H1 (cell line): ENCODE measurements around the gene RETREG3. TPM values are rescaled to one million over a fixed set of nuclear protein-coding genes. Genes with fewer than 3 reads are reported as not detected.

Experiments
- CTCF ChIA-PET: fragments of 300-600 bp; sonication (Branson Sonifier 250); formaldehyde crosslinking; loops from one replicate; lab custom pipeline; 2021; ENCODE audit not compliant: partially characterized antibody; lab: Charles Lee
- POLR2A ChIA-PET: fragments of 300-600 bp; sonication (Branson Sonifier 250); formaldehyde crosslinking; loops from one replicate; lab custom pipeline; 2021; ENCODE audit warnings: inconsistent platforms; ENCODE audit not compliant: partially characterized antibody; lab: Charles Lee
- DNase-seq, 2 experiments: peaks; one replicate each; pipeline versions ENCODE4 v3.0.0 to v3.0.0-alpha.2; 2010 to 2022; ENCODE audit warnings: low spot score in 2 of 2, low read depth in 1 of 2, mixed read lengths in 1 of 2
- FAIRE-seq: peaks from 2 replicates; lab custom pipeline; 2011; peaks lifted over from hg19 to GRCh38; lab: Jason Lieb, UNC
- H2AFZ ChIP-seq: 2 replicates; pipeline ENCODE4 v1.8.1; 2012; ENCODE audit warnings: low read length, inconsistent platforms
- H2AK5ac ChIP-seq: 2 replicates; pipeline ENCODE4 v1.6.1; 2013; ENCODE audit warnings: low read depth, low read length
- H2BK120ac ChIP-seq: replicated peaks from 2 replicates; pipeline ENCODE3; 2013; ENCODE audit warnings: low read depth, low read length, inconsistent platforms
- H2BK12ac ChIP-seq: 2 replicates; pipeline ENCODE4 v1.6.1; 2013; ENCODE audit warnings: low read depth, low read length
- H2BK15ac ChIP-seq: 2 replicates; pipeline ENCODE4 v1.6.1; 2013; ENCODE audit warnings: low read length
- H2BK20ac ChIP-seq: 2 replicates; pipeline ENCODE4 v1.6.1; 2013; ENCODE audit warnings: low read length
- H2BK5ac ChIP-seq: 2 replicates; pipeline ENCODE4 v1.6.1; 2013; ENCODE audit warnings: low read depth, low read length
- H3K14ac ChIP-seq: 2 replicates; pipeline ENCODE4 v1.6.1; 2013; ENCODE audit warnings: inconsistent platforms; ENCODE audit not compliant: insufficient read length
- H3K18ac ChIP-seq: 2 replicates; pipeline ENCODE4 v1.6.1; 2013; ENCODE audit warnings: low read length; ENCODE audit errors: extremely low read depth
- H3K23ac ChIP-seq: 2 replicates; pipeline ENCODE4 v1.6.1; 2013; ENCODE audit warnings: inconsistent platforms; ENCODE audit not compliant: insufficient read length
- H3K23me2 ChIP-seq: 2 replicates; pipeline ENCODE4 v1.6.1; 2013; ENCODE audit warnings: low read depth, low read length
- H3K27ac ChIP-seq: 2 replicates; pipeline ENCODE4 v1.6.1; 2011; ENCODE audit warnings: low read depth, low read length, inconsistent platforms
- H3K27me3 ChIP-seq, 4 experiments: replicated peaks in 1 of 4; 1 replicate in 1 of 4; 2 replicates in 3 of 4; pipeline versions ENCODE4 v1.6.1 to v1.8.1; 2011 to 2013; ENCODE audit warnings: low read length in 3 of 4, mild to moderate bottlenecking in 3 of 4, inconsistent platforms in 2 of 4, mixed read lengths in 2 of 4, moderate library complexity in 1 of 4; ENCODE audit not compliant: control insufficient read depth in 3 of 4, insufficient read depth in 3 of 4; ENCODE audit errors: extremely low read depth in 1 of 4
- H3K36me3 ChIP-seq, 4 experiments: 2 replicates each; pipeline versions ENCODE4 v1.6.1 to v1.8.1; 2011 to 2013; ENCODE audit warnings: mild to moderate bottlenecking in 4 of 4, low read length in 3 of 4, moderate library complexity in 2 of 4, control low read depth in 1 of 4, inconsistent platforms in 1 of 4; ENCODE audit not compliant: insufficient read depth in 4 of 4, control insufficient read depth in 2 of 4
- H3K4ac ChIP-seq: replicated peaks from 2 replicates; pipeline ENCODE3; 2013; ENCODE audit warnings: low read length, low read depth, mixed read lengths, inconsistent platforms; ENCODE audit not compliant: insufficient read length
- H3K4me1 ChIP-seq, 4 experiments: replicated peaks in 1 of 4; 1 replicate in 1 of 4; 2 replicates in 3 of 4; pipeline versions ENCODE4 v1.6.1 to v1.8.1; 2011 to 2013; ENCODE audit warnings: low read length in 3 of 4, inconsistent platforms in 2 of 4, mixed read lengths in 1 of 4; ENCODE audit not compliant: insufficient read depth in 4 of 4, control insufficient read depth in 3 of 4
- H3K4me2 ChIP-seq, 2 experiments: 2 replicates each; pipeline versions ENCODE4 v1.6.1 to v1.8.1; 2011 to 2013; ENCODE audit warnings: low read depth in 2 of 2, low read length in 2 of 2, control low read depth in 1 of 2, inconsistent platforms in 1 of 2, mild to moderate bottlenecking in 1 of 2; ENCODE audit not compliant: insufficient read depth in 1 of 2
- H3K4me3 ChIP-seq, 4 experiments: fragments of 200-600, 300-600 bp in 1 of 4; sonication (generic), shearing (Covaris generic), sonication (Bioruptor Twin) in 1 of 4; 2 replicates each; pipeline versions ENCODE4 v1.5.1 to v1.8.1; 2011 to 2016; ENCODE audit warnings: low read length in 4 of 4, low read depth in 3 of 4, control low read depth in 2 of 4, inconsistent platforms in 2 of 4, mild to moderate bottlenecking in 2 of 4, mixed read lengths in 1 of 4, moderate library complexity in 1 of 4; ENCODE audit not compliant: insufficient read depth in 2 of 4; ENCODE audit errors: extremely low read depth in 1 of 4
- H3K56ac ChIP-seq: replicated peaks from 2 replicates; pipeline ENCODE3; 2013; ENCODE audit warnings: low read depth, mild to moderate bottlenecking, mixed read lengths, low read length, inconsistent platforms; ENCODE audit not compliant: insufficient read length
- H3K79me1 ChIP-seq: 2 replicates; pipeline ENCODE4 v1.6.1; 2013; ENCODE audit warnings: low read depth, low read length, control low read depth
- H3K79me2 ChIP-seq, 2 experiments: 2 replicates each; pipeline versions ENCODE4 v1.6.1 to v1.8.1; 2012 to 2013; ENCODE audit warnings: low read length in 2 of 2, mild to moderate bottlenecking in 2 of 2, inconsistent platforms in 1 of 2; ENCODE audit not compliant: insufficient read depth in 2 of 2, control insufficient read depth in 1 of 2
- H3K9ac ChIP-seq, 4 experiments: replicated peaks in 1 of 4; 1 replicate in 1 of 4; 2 replicates in 3 of 4; pipeline versions ENCODE4 v1.6.1 to v1.8.1; 2011 to 2013; ENCODE audit warnings: low read depth in 3 of 4, low read length in 3 of 4, control low read depth in 2 of 4, mild to moderate bottlenecking in 2 of 4, moderate library complexity in 2 of 4, inconsistent platforms in 1 of 4; ENCODE audit errors: extremely low read depth in 1 of 4
- H3K9me3 ChIP-seq, 2 experiments: 2 replicates each; pipeline versions ENCODE4 v1.6.1 to v1.8.1; 2012 to 2013; ENCODE audit warnings: mild to moderate bottlenecking in 2 of 2, moderate library complexity in 2 of 2, control low read depth in 1 of 2, inconsistent platforms in 1 of 2, low read depth in 1 of 2, low read length in 1 of 2, mixed read lengths in 1 of 2; ENCODE audit not compliant: insufficient read depth in 2 of 2
- H4K20me1 ChIP-seq, 2 experiments: replicated peaks in 1 of 2; 2 replicates each; pipeline versions ENCODE3 to v1.8.1; 2011 to 2013; ENCODE audit warnings: inconsistent platforms in 2 of 2, low read length in 2 of 2, mild to moderate bottlenecking in 1 of 2; ENCODE audit not compliant: insufficient read depth in 2 of 2, control insufficient read depth in 1 of 2
- H4K5ac ChIP-seq: 2 replicates; pipeline ENCODE4 v1.6.1; 2013; ENCODE audit warnings: low read length, low read depth, mixed read lengths, inconsistent platforms; ENCODE audit not compliant: insufficient read length
- H4K8ac ChIP-seq: 2 replicates; pipeline ENCODE4 v1.8.0; 2013; ENCODE audit warnings: mild to moderate bottlenecking, moderate library complexity, low read length, inconsistent platforms; ENCODE audit not compliant: insufficient read depth; ENCODE audit errors: extremely low read depth
- H4K91ac ChIP-seq: replicated peaks from 2 replicates; pipeline ENCODE3; 2013; ENCODE audit warnings: low read length, mixed read lengths, inconsistent platforms; ENCODE audit not compliant: insufficient read length
- ASH2L ChIP-seq: fragments of 200-600, 300-600 bp; sonication (generic); IDR thresholded peaks from one replicate; pipeline ENCODE4 v1.7.1; 2017; ENCODE audit warnings: low read length
- GTF2F1 ChIP-seq: IDR thresholded peaks from 2 replicates; pipeline ENCODE4 v1.6.1; 2012; ENCODE audit warnings: low read depth, low read length, improper control_type of control experiment, borderline replicate concordance
- KDM4A ChIP-seq: IDR thresholded peaks from one replicate; pipeline ENCODE4 v1.7.1; 2012; ENCODE audit warnings: low read depth, mild to moderate bottlenecking, moderate library complexity, low read length, inconsistent platforms; ENCODE audit not compliant: severe bottlenecking
- POLR2A ChIP-seq, 2 experiments: IDR thresholded peaks; 1 replicate in 1 of 2; 2 replicates in 1 of 2; pipeline ENCODE4 v1.6.1; 2011; ENCODE audit warnings: low read depth in 2 of 2, low read length in 2 of 2, mild to moderate bottlenecking in 2 of 2; ENCODE audit errors: control extremely low read depth in 1 of 2
- POLR2AphosphoS5 ChIP-seq: IDR thresholded peaks from 2 replicates; pipeline ENCODE4 v1.6.1; 2011; ENCODE audit warnings: low read depth, low read length
- SIN3A ChIP-seq, 2 experiments: IDR thresholded peaks in 1 of 2; conservative IDR thresholded peaks in 1 of 2; 2 replicates each; pipeline ENCODE4 v1.6.1; 2011 to 2012; ENCODE audit warnings: low read length in 2 of 2, improper control_type of control experiment in 1 of 2, low read depth in 1 of 2, mild to moderate bottlenecking in 1 of 2
- WGBS, 2 experiments: shearing (Covaris generic) in 1 of 2; methylation state at CpG; one replicate each; pipeline versions ENCODE4 v1.1.6 to v1.1.7; 2013 to 2015; ENCODE audit warnings: low lambda C conversion rate in 2 of 2, mixed read lengths in 2 of 2, inconsistent platforms in 1 of 2, low coverage in 1 of 2, missing lambda C conversion rate in 1 of 2; ENCODE audit not compliant: insufficient replicate concordance in 2 of 2, insufficient coverage in 1 of 2, insufficient read length in 1 of 2; ENCODE audit errors: extremely low coverage in 1 of 2, missing lambda C conversion rate in 1 of 2; 5-methylcytosine and 5-hydroxymethylcytosine counted together
- polyA plus RNA-seq, 7 experiments: library from polyadenylated mRNA; depleted of rRNA in 3 of 7; stranded (reverse) in 5 of 7; unstranded in 2 of 7; fragments of >200 nt in 5 of 7; fragments of 200-250 nt in 2 of 7; gene quantifications; 1 replicate in 5 of 7; 2 replicates in 1 of 7; 4 replicates in 1 of 7; pipeline versions ENCODE4 v1.2.1 to v1.2.3, GENCODE V29; 2011 to 2013; ENCODE audit warnings: missing spikeins in 2 of 7, mixed read lengths in 2 of 7
- total RNA-seq: library from RNA; stranded (reverse); fragmentation: NEBNext Ultra II Directional; extraction: Animal tissue kit (Norgen Biotek cat#: 25700); gene quantifications from 2 replicates; pipeline ENCODE4 v1.2.1, GENCODE V29; 2021
- TF ChIP-seq, protein P1 (sequence below): IDR thresholded peaks from 2 replicates; pipeline ENCODE4 v1.6.1; 2012; ENCODE audit warnings: inconsistent platforms
- TF ChIP-seq, protein P2 (sequence below): IDR thresholded peaks from 2 replicates; pipeline ENCODE4 v1.6.1; 2012; ENCODE audit warnings: low read length, inconsistent platforms

RETREG3 gene
- total and polyA plus RNA-seq, 2 of the 8 experiments (the other 6 are each of a cell fraction or from before 2014, with no cell fraction given) = 23.7 to 42.6 TPM

DNA sequence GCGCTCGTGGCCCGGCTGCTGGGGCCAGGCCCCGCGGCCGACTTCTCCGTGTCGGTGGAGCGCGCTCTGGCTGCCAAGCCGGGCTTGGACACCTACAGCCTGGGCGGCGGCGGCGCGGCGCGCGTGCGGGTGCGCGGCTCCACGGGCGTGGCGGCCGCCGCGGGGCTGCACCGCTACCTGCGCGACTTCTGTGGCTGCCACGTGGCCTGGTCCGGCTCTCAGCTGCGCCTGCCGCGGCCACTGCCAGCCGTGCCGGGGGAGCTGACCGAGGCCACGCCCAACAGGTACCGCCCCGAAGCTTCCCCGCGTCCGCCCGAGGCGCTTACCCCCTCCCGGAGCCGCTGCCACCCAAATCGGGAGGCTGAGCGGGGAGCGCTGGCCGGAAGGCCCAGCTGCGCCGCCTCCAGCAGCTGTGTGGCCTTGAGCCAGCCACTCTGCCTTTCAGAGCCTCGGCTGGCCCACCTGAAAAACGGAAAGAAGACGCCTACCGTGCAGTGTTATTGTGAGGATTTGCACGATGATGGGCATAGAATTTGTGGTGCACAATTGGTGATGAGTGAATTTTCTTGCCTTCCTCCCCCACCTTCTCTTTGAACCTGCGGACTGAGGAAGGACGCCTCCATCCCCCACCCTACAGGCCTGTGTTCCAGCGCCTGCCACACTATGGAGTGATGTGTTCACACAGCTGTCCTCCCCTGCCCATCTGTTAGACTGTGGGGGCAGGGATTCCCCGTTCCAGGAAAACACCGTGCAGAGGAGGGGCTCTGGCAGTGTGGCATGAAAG lies 72.6 kb downstream of the RETREG3 start:
- H3K4ac ChIP-seq = peak overlapping the region; percentile 92
- H3K79me1 ChIP-seq = no peaks in the 10 kb centered on the region; the same call in 1 of the 2 replicates
- POLR2A ChIA-PET = interaction anchor here (0.6 to 4.3 kb wide), 16 partner anchors 10 to 508 kb away, joined by 3 to 43 read pairs (median 4); partner anchors contain the start of genes CAVIN1, CNTD1, COA3 and COASY
- FAIRE-seq (no peak), DNase-seq (peak in 1 of 2 experiments; percentile 80)
- no peak overlapping the region for H2AFZ ChIP-seq
- no peak overlapping the region for H3K14ac ChIP-seq
- H3K36me3 ChIP-seq = peaks cover 0 to 9% (median 3%) of the 10 kb centered on the region in 4 experiments; a peak in 3 of 8 replicates
- peak overlapping the region; percentile 96 for H3K18ac ChIP-seq
- H3K79me2 ChIP-seq = no peaks in the 10 kb centered on the region
- peak overlapping the region; percentile 45; the same call in 1 of the 2 replicates for H2AK5ac ChIP-seq
- peaks cover 1 to 2% of the 10 kb centered on the region in 2 experiments for H4K20me1 ChIP-seq
- peaks cover 0 to 1% (median 0%) of the 10 kb centered on the region in 4 experiments; a peak in 2 of 7 replicates for H3K27me3 ChIP-seq
- H4K5ac ChIP-seq = peak overlapping the region; percentile 70
- H3K23ac ChIP-seq = no peak overlapping the region
- peak overlapping the region; percentile 80; the same call in 1 of the 2 replicates for H2BK20ac ChIP-seq
- H4K91ac ChIP-seq = peak overlapping the region; percentile 25
- peak overlapping the region; percentile 56 to 88 (median 66); a peak in 6 of 7 replicates for H3K9ac ChIP-seq
- H4K8ac ChIP-seq = peak overlapping the region; percentile 95
- TF ChIP-seq GTF2F1 (no peak), SIN3A (conservative IDR thresholded peaks at IDR 0.05 in 1 of 2, IDR thresholded peaks at IDR 0.05 in 1 of 2; ENCODE audit: low read depth in 1 of 2, low read length in 2 of 2) (peak in 1 of 2 experiments; percentile 44; a peak in 1 of 4 replicates), KDM4A (peak; percentile 30), POLR2A (IDR thresholded peaks at IDR 0.05; ENCODE audit: control extremely low read depth in 1 of 2, low read depth in 2 of 2, low read length in 2 of 2) (peak in 1 of 2 experiments; percentile 61; a peak in 1 of 3 replicates), POLR2AphosphoS5 (peak; percentile 35), ASH2L (peak; percentile 21)
- TF ChIP-seq, protein P1, sequence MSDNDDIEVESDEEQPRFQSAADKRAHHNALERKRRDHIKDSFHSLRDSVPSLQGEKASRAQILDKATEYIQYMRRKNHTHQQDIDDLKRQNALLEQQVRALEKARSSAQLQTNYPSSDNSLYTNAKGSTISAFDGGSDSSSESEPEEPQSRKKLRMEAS = peak; percentile 63; the same call in 1 of the 2 replicates
- TF ChIP-seq, protein P2, sequence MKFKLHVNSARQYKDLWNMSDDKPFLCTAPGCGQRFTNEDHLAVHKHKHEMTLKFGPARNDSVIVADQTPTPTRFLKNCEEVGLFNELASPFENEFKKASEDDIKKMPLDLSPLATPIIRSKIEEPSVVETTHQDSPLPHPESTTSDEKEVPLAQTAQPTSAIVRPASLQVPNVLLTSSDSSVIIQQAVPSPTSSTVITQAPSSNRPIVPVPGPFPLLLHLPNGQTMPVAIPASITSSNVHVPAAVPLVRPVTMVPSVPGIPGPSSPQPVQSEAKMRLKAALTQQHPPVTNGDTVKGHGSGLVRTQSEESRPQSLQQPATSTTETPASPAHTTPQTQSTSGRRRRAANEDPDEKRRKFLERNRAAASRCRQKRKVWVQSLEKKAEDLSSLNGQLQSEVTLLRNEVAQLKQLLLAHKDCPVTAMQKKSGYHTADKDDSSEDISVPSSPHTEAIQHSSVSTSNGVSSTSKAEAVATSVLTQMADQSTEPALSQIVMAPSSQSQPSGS = no peak
- 7% methylated on average over 26 of the region's 65 CpGs; no CpG with 5 or more reads in 1 of the 2 experiments for WGBS, 2 experiments
- H3K4me1 ChIP-seq = peaks cover 0 to 15% (median 13%) of the 10 kb centered on the region in 4 experiments; a peak in 6 of 7 replicates
- peak overlapping the region; percentile 34 for H3K56ac ChIP-seq
- peaks cover 9% of the 10 kb centered on the region for H3K23me2 ChIP-seq
- peak overlapping the region; percentile 94 to 95 for H3K4me2 ChIP-seq
- peak overlapping the region; percentile 50 to 72 (median 62) for H3K4me3 ChIP-seq
- H3K9me3 ChIP-seq = no peaks in the 10 kb centered on the region
- H2BK12ac ChIP-seq = 0 out of 2 replicates have a peak overlapping the region, but pooled peaks have one; percentile 75
- H2BK15ac ChIP-seq = 0 out of 2 replicates have a peak overlapping the region, but pooled peaks have one; percentile 72
- H3K27ac ChIP-seq = peak overlapping the region; percentile 66; the same call in 1 of the 2 replicates
- CTCF ChIA-PET = interaction anchor here (1.5 to 5.1 kb wide), 3 partner anchors 12 to 19 kb away, joined by 5 to 28 read pairs (median 10); no protein-coding TSS in a partner anchor
- peak overlapping the region; percentile 79 for H2BK5ac ChIP-seq
- H2BK120ac ChIP-seq = peak overlapping the region; percentile 4
